ENCODE results near the gene SPRED3.

Gene SPRED3

DNA sequence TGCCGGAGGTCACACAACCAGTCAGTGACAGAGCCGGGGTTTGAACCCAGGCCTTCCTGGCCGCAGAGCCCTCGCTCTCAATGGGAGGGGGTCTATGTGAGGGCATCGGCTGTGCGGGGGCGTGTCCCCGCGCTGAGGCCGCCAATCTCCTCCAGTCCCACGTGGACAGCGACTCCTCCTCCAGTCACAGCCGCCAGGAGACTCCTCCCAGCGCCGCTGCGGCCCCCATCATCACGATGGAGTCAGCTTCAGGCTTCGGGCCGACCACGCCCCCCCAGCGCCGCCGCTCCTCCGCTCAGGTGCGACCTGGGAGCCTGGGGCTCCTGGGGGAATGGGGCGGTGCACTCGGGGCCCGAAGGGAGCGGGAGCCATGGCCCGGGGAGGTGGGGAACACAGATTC lies 6.0 kb downstream of the SPRED3 start:
- no peak overlapping the region for H3K27ac ChIP-seq
- TF ChIP-seq CTCF (IDR thresholded peaks at IDR 0.05) = no peak
- TF ChIP-seq ZFX (IDR thresholded peaks at IDR 0.05; ENCODE audit: borderline replicate concordance) = no peak

DNA sequence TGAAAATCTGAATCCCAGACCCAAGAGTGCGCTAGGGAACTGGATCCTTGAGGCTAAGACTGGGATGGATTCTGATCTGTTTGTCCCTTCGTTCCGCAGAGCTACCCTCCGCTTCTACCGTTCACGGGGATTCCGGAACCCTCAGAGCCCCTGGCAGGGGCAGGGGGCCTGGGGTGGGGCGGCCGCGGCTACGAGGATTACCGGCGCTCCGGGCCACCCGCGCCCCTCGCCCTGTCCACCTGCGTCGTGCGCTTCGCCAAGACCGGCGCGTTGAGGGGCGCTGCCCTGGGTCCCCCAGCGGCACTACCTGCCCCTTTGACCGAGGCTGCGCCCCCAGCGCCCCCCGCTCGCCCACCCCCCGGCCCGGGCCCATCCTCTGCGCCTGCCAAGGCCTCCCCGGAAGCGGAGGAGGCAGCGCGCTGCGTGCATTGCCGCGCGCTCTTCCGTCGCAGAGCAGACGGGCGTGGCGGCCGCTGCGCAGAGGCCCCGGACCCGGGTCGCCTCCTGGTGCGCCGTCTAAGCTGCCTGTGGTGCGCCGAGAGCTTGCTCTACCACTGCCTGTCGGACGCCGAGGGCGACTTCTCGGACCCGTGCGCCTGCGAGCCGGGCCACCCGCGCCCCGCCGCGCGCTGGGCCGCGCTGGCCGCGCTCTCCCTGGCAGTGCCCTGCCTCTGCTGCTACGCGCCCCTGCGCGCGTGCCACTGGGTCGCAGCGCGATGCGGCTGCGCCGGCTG lies 7.1 kb downstream of the SPRED3 start:
- TF ChIP-seq CTCF (IDR thresholded peaks at IDR 0.05) (no peak), ZFX (IDR thresholded peaks at IDR 0.05; ENCODE audit: borderline replicate concordance) (no peak)
- H3K27ac ChIP-seq = no peak overlapping the region

DNA sequence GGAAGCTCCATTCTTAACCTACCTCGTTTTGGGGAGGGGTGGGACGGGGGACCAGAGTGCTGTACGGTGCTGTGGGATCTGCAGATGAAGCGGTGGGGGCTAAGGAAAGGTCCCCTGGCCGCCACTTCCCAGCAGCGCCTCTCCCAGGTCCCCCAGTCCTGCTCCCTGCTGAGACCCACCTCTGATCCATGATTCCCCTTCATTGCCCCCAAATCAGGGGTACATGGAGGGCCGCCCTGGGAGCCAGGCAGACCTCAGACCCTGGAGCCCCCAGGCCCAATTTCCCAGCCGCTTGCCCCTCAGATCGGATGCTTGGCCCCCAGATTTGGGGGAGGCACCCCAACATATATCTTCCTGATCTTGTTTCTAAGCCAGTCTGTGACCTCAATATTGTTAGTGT lies 10.6 kb downstream of the SPRED3 start:
- TF ChIP-seq ZFX (IDR thresholded peaks at IDR 0.05; ENCODE audit: borderline replicate concordance) = no peak
- TF ChIP-seq CTCF (IDR thresholded peaks at IDR 0.05) = no peak
- H3K27ac ChIP-seq = no peak overlapping the region

DNA sequence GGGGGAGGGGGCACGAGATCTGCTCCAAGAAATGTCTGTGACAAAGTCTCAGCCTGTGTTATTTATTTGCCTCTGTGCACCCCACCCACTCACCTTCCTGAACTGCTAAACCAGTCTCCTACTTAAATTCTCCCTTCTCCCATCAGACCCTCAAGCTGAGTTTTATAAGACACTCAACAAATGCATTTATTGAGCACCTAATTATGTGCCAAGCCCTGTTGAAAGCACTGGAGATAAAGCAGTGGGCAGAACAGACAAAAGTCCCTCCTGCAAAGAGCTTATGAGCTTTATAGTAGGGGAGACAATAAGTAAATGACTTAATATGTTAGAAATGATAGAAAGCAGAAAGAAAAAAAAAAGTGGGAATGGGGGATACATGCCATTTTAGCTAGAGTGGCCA lies 11.0 kb downstream of the SPRED3 start:
- no peak for TF ChIP-seq ZFX (IDR thresholded peaks at IDR 0.05; ENCODE audit: borderline replicate concordance)
- TF ChIP-seq CTCF (IDR thresholded peaks at IDR 0.05) = no peak
- peak overlapping the region; percentile 75; the same call in 1 of the 2 replicates for H3K27ac ChIP-seq

DNA sequence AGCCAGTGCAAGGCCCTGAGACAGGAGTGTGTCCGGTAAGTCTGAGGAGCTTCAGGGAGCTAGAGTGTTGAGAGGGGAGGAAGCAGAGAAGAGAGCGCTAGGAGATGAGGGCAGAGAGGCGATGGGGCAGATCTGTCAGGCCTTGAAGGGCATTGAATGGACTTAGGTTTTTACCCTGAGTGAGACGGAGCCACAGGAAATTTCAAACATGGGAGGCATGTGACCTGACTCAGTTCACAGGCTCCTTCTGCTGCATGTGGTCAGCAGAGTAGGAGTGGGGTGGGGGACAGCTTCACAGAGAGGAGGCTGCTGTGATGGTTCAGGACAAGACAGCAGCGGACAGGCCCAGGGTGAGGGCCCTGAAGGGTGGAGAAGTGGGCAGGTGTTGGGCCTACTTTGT lies 11.9 kb downstream of the SPRED3 start:
- no peak for TF ChIP-seq CTCF (IDR thresholded peaks at IDR 0.05)
- no peak for TF ChIP-seq ZFX (IDR thresholded peaks at IDR 0.05; ENCODE audit: borderline replicate concordance)
- H3K27ac ChIP-seq = peak overlapping the region; percentile 75

DNA sequence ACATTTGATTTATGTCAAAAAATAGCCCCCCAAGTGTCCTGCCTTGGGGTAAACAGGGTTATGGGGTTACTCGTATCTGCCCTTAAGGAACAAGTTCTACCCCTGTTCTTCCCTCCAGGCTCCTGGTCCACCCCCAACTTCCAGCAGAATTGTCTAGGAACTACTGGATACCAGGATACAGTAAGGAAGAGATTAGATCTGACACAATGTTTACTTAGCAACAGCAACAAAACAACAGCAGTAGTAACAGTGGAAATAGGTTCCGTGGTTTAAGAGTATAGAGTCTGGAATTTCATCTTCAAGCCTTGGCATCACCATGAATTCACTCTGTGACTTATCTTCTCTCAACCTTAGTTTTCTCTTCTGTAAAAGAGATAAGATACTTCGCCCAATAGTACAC lies 12.7 kb downstream of the SPRED3 start:
- peak overlapping the region; percentile 75 for H3K27ac ChIP-seq
- TF ChIP-seq CTCF (IDR thresholded peaks at IDR 0.05) = no peak
- TF ChIP-seq ZFX (IDR thresholded peaks at IDR 0.05; ENCODE audit: borderline replicate concordance) = no peak

GRCh38 chr19:38402623-38402966 lies 14.1 kb downstream of the SPRED3 start:
- TF ChIP-seq CTCF (IDR thresholded peaks at IDR 0.05) (no peak), ZFX (IDR thresholded peaks at IDR 0.05; ENCODE audit: borderline replicate concordance) (no peak)
- H3K27ac ChIP-seq = peak overlapping the region; percentile 75
